HEK293 (cell line): ENCODE measurements around the gene ZNF587.

Experiments used
- CTCF ChIA-PET: fragments of 350-600 bp; formaldehyde crosslinking; extraction: SDS; loops from one replicate; lab custom pipeline; 2021; ENCODE audit warnings: antibody characterized with exemption; lab: Yijun Ruan, JAX
- POLR2A ChIA-PET: fragments of 300-600 bp; formaldehyde crosslinking; extraction: SDS; loops from one replicate; lab custom pipeline; 2020; ENCODE audit warnings: antibody characterized with exemption, inconsistent platforms; lab: Yijun Ruan, JAX
- H3K27ac ChIP-seq: fragments of 200-500 bp; sonication (Bioruptor generic); 2 replicates; pipeline ENCODE4 v1.5.1; 2014; ENCODE audit warnings: low read depth, low read length, control low read depth, inconsistent platforms; ENCODE audit errors: extremely low read depth
- H3K36me3 ChIP-seq, 2 experiments: fragments of 200-500 bp in 1 of 2; sonication (Bioruptor generic) in 1 of 2; 1 replicate in 1 of 2; 2 replicates in 1 of 2; pipeline ENCODE4 v1.5.1; 2014 to 2017; ENCODE audit warnings: inconsistent platforms in 2 of 2, low read length in 2 of 2; ENCODE audit not compliant: control insufficient read depth in 2 of 2, insufficient read depth in 1 of 2
- H3K4me1 ChIP-seq: fragments of 200-500 bp; sonication (Bioruptor generic); 2 replicates; pipeline ENCODE4 v1.5.1; 2014; ENCODE audit warnings: mild to moderate bottlenecking, low read length, inconsistent platforms; ENCODE audit not compliant: control insufficient read depth, insufficient read depth
- H3K4me3 ChIP-seq: 2 replicates; pipeline ENCODE4 v1.5.1; 2011; ENCODE audit warnings: low read depth, mild to moderate bottlenecking, control low read depth, low read length, moderate library complexity
- H3K9me3 ChIP-seq: fragments of 200-500 bp; sonication (Bioruptor generic); 2 replicates; pipeline ENCODE4 v1.5.1; 2014; ENCODE audit warnings: low read depth, low read length, inconsistent platforms; ENCODE audit not compliant: control insufficient read depth, insufficient read depth
- GLIS1 ChIP-seq: fragments of 450-650 bp; formaldehyde crosslinking; IDR thresholded peaks from 2 replicates; pipeline ENCODE4 v1.5.1; 2016; ENCODE audit warnings: missing biosample characterization, missing genetic modification characterization
- KLF7 ChIP-seq: fragments of 450-650 bp; formaldehyde crosslinking; IDR thresholded peaks from 2 replicates; pipeline ENCODE4 v1.5.1; 2016; ENCODE audit warnings: missing biosample characterization, missing genetic modification characterization, borderline replicate concordance
- KLF9 ChIP-seq: fragments of 450-650 bp; formaldehyde crosslinking; IDR thresholded peaks from 2 replicates; pipeline ENCODE4 v1.5.1; 2016; ENCODE audit warnings: missing biosample characterization, missing genetic modification characterization, low read depth
- PRDM1 ChIP-seq: fragments of 450-650 bp; formaldehyde crosslinking; IDR thresholded peaks from 2 replicates; pipeline ENCODE4; 2016; ENCODE audit warnings: missing biosample characterization, missing genetic modification characterization
- SETDB1 ChIP-seq: IDR thresholded peaks from one replicate; pipeline ENCODE4 v1.6.1; 2017; ENCODE audit warnings: mild to moderate bottlenecking, low read length, moderate library complexity, mixed read lengths; ENCODE audit not compliant: insufficient read length
- ZFP37 ChIP-seq: fragments of 450-650 bp; formaldehyde crosslinking; IDR thresholded peaks from 2 replicates; pipeline ENCODE4 v1.5.1; 2016; ENCODE audit warnings: missing biosample characterization, missing genetic modification characterization
- ZNF146 ChIP-seq: fragments of 450-650 bp; formaldehyde crosslinking; IDR thresholded peaks from 2 replicates; pipeline ENCODE4 v1.5.1; 2016; ENCODE audit warnings: missing biosample characterization, missing genetic modification characterization
- ZNF169 ChIP-seq: fragments of 450-650 bp; formaldehyde crosslinking; IDR thresholded peaks from 2 replicates; pipeline ENCODE4 v1.5.1; 2016; ENCODE audit warnings: missing biosample characterization, missing genetic modification characterization
- ZNF174 ChIP-seq: fragments of 450-650 bp; formaldehyde crosslinking; IDR thresholded peaks from 2 replicates; pipeline ENCODE4 v1.5.0; 2017; ENCODE audit warnings: missing biosample characterization, mild to moderate bottlenecking, missing genetic modification characterization
- ZNF202 ChIP-seq: fragments of 450-650 bp; formaldehyde crosslinking; IDR thresholded peaks from 2 replicates; pipeline ENCODE4 v1.5.1; 2016; ENCODE audit warnings: missing biosample characterization, missing genetic modification characterization, borderline replicate concordance
- ZNF214 ChIP-seq: fragments of 450-650 bp; formaldehyde crosslinking; IDR thresholded peaks from 2 replicates; pipeline ENCODE4 v1.5.1; 2017; ENCODE audit warnings: missing biosample characterization, mild to moderate bottlenecking, missing genetic modification characterization, borderline replicate concordance
- ZNF23 ChIP-seq: fragments of 450-650 bp; formaldehyde crosslinking; IDR thresholded peaks from 2 replicates; pipeline ENCODE4 v1.5.1; 2016; ENCODE audit warnings: missing biosample characterization, missing genetic modification characterization, borderline replicate concordance
- ZNF24 ChIP-seq: fragments of 450-650 bp; formaldehyde crosslinking; IDR thresholded peaks from 2 replicates; pipeline ENCODE4 v1.5.1; 2016; ENCODE audit warnings: missing biosample characterization, missing genetic modification characterization
- ZNF292 ChIP-seq: fragments of 450-650 bp; formaldehyde crosslinking; IDR thresholded peaks from 2 replicates; pipeline ENCODE4 v1.5.1; 2016; ENCODE audit warnings: low read depth, missing biosample characterization, missing genetic modification characterization, borderline replicate concordance
- ZNF366 ChIP-seq: fragments of 450-650 bp; formaldehyde crosslinking; conservative IDR thresholded peaks from 2 replicates; pipeline ENCODE4 v1.5.1; 2016; ENCODE audit warnings: missing biosample characterization, missing genetic modification characterization
- ZNF48 ChIP-seq: fragments of 450-650 bp; formaldehyde crosslinking; IDR thresholded peaks from 2 replicates; pipeline ENCODE4 v1.5.1; 2016; ENCODE audit warnings: missing biosample characterization, missing genetic modification characterization
- ZNF621 ChIP-seq: fragments of 450-650 bp; formaldehyde crosslinking; IDR thresholded peaks from 2 replicates; pipeline ENCODE4 v1.5.1; 2017; ENCODE audit warnings: missing biosample characterization, missing genetic modification characterization
- ZNF701 ChIP-seq: fragments of 450-650 bp; formaldehyde crosslinking; IDR thresholded peaks from 2 replicates; pipeline ENCODE4 v1.5.1; 2016; ENCODE audit warnings: missing biosample characterization, missing genetic modification characterization
- ZNF776 ChIP-seq: fragments of 450-650 bp; formaldehyde crosslinking; IDR thresholded peaks from 2 replicates; pipeline ENCODE4 v1.5.0; 2017; ENCODE audit warnings: missing biosample characterization, missing genetic modification characterization, borderline replicate concordance
- TF ChIP-seq, protein P1 (sequence below): fragments of 450-650 bp; formaldehyde crosslinking; IDR thresholded peaks from 2 replicates; pipeline ENCODE4 v1.5.1; 2017; ENCODE audit warnings: missing biosample characterization, missing genetic modification characterization
- TF ChIP-seq, protein P2 (sequence below): fragments of 450-650 bp; formaldehyde crosslinking; IDR thresholded peaks from 2 replicates; pipeline ENCODE4 v1.5.1; 2016; ENCODE audit warnings: missing biosample characterization, missing genetic modification characterization

ZNF587 gene

GRCh38 chr19:57803265-57803593 is 46.4 kb upstream of the ZNF587 start:
- POLR2A ChIA-PET = no interaction called here
- H3K9me3 ChIP-seq = no peaks in the 10 kb centered on the region
- H3K4me1 ChIP-seq = peaks cover 6% of the 10 kb centered on the region; the same call in 1 of the 2 replicates
- 0 out of 2 replicates have a peak overlapping the region, but pooled peaks have one; percentile 41 for H3K27ac ChIP-seq
- peak overlapping the region; percentile 42 for H3K4me3 ChIP-seq
- no peak for TF ChIP-seq KLF7 (tag by site-specific recombination)
- TF ChIP-seq PRDM1 (tag by site-specific recombination) = peak; percentile 98
- TF ChIP-seq ZNF366 (tag by site-specific recombination) = peak; percentile 34; the same call in 1 of the 2 replicates
- TF ChIP-seq ZNF621 (tag by site-specific recombination) = no peak
- CTCF ChIA-PET = interaction anchor here (1.2 kb wide), 1 partner anchor 235 kb away, joined by 3 read pairs; no protein-coding TSS in a partner anchor
- peaks cover 27 to 34% of the 10 kb centered on the region in 2 experiments; a peak in 2 of 3 replicates for H3K36me3 ChIP-seq

GRCh38 chr19:57803594-57804325 is 45.9 kb upstream of the ZNF587 start:
- ChIA-PET CTCF (interaction anchor here (1.2 kb wide), 1 partner anchor 236 kb away, joined by 3 read pairs; no protein-coding TSS in a partner anchor), POLR2A (interaction anchor here (1.2 to 1.4 kb wide), 2 partner anchors 11 to 16 kb away, joined by 9 to 10 read pairs; partner anchors contain the start of gene ZNF552)
- Histone ChIP-seq H3K4me3 (peak overlapping the region; percentile 42), H3K36me3 (peaks cover 32 to 34% of the 10 kb centered on the region in 2 experiments; a peak in 2 of 3 replicates), H3K9me3 (no peaks in the 10 kb centered on the region), H3K27ac (peak overlapping the region; percentile 41; the same call in 1 of the 2 replicates), H3K4me1 (peaks cover 6% of the 10 kb centered on the region; the same call in 1 of the 2 replicates)
- TF ChIP-seq ZNF169 (tag by site-specific recombination) = no peak
- TF ChIP-seq ZNF214 (tag by site-specific recombination) = no peak
- no peak for TF ChIP-seq ZNF174
- no peak for TF ChIP-seq ZNF146 (tag by site-specific recombination)
- TF ChIP-seq, protein P1, sequence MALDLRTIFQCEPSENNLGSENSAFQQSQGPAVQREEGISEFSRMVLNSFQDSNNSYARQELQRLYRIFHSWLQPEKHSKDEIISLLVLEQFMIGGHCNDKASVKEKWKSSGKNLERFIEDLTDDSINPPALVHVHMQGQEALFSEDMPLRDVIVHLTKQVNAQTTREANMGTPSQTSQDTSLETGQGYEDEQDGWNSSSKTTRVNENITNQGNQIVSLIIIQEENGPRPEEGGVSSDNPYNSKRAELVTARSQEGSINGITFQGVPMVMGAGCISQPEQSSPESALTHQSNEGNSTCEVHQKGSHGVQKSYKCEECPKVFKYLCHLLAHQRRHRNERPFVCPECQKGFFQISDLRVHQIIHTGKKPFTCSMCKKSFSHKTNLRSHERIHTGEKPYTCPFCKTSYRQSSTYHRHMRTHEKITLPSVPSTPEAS (tag by site-specific recombination) = no peak
- no peak for TF ChIP-seq ZFP37 (tag by site-specific recombination)
- TF ChIP-seq ZNF202 = 0 out of 2 replicates have a peak, but pooled peaks have one; percentile 26
- no peak for TF ChIP-seq ZNF48 (tag by site-specific recombination)
- TF ChIP-seq, protein P2, sequence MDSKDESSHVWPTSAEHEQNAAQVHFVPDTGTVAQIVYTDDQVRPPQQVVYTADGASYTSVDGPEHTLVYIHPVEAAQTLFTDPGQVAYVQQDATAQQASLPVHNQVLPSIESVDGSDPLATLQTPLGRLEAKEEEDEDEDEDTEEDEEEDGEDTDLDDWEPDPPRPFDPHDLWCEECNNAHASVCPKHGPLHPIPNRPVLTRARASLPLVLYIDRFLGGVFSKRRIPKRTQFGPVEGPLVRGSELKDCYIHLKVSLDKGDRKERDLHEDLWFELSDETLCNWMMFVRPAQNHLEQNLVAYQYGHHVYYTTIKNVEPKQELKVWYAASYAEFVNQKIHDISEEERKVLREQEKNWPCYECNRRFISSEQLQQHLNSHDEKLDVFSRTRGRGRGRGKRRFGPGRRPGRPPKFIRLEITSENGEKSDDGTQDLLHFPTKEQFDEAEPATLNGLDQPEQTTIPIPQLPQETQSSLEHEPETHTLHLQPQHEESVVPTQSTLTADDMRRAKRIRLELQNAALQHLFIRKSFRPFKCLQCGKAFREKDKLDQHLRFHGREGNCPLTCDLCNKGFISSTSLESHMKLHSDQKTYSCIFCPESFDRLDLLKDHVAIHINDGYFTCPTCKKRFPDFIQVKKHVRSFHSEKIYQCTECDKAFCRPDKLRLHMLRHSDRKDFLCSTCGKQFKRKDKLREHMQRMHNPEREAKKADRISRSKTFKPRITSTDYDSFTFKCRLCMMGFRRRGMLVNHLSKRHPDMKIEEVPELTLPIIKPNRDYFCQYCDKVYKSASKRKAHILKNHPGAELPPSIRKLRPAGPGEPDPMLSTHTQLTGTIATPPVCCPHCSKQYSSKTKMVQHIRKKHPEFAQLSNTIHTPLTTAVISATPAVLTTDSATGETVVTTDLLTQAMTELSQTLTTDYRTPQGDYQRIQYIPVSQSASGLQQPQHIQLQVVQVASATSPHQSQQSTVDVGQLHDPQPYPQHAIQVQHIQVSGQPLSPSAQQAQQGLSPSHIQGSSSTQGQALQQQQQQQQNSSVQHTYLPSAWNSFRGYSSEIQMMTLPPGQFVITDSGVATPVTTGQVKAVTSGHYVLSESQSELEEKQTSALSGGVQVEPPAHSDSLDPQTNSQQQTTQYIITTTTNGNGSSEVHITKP = 0 out of 2 replicates have a peak, but pooled peaks have one; percentile 18
- no peak for TF ChIP-seq ZNF701 (tag by site-specific recombination)
- no peak for TF ChIP-seq ZNF292 (tag by site-specific recombination)
- no peak for TF ChIP-seq GLIS1 (tag by site-specific recombination)
- TF ChIP-seq ZNF24 = no peak
- no peak for TF ChIP-seq KLF9 (tag by site-specific recombination)
- no peak for TF ChIP-seq SETDB1
- TF ChIP-seq ZNF23 (tag by site-specific recombination) = no peak
- no peak for TF ChIP-seq ZNF776 (tag by site-specific recombination)
- TF ChIP-seq PRDM1 (tag by site-specific recombination) = peak; percentile 54; the same call in 1 of the 2 replicates
